ENCODE results near the gene TFF1.

TFF1 gene

GRCh38 chr21:42317826-42318746, 48.2 kb downstream of the TFF1 start:
- no peak for DNase-seq (ENCODE audit: low read depth in 2 of 2)

- no peak for DNase-seq (ENCODE audit: low read depth in 2 of 2)
These were observed 49.0 kb downstream of the TFF1 start for GRCh38 chr21:42317341-42317741.

- DNase-seq (ENCODE audit: low read depth in 2 of 2): no peak
These were observed 49.4 kb downstream of the TFF1 start for GRCh38 chr21:42316891-42317290.

GRCh38 chr21:42315296-42315891, 50.9 kb downstream of the TFF1 start, which contains the start of gene TFF3:
TFF3 (minus strand) TSS chr21:42315409; CDS start chr21:42315374, 35 bp downstream.
- DNase-seq (ENCODE audit: low read depth in 2 of 2): no peak

- DNase-seq (ENCODE audit: low read depth in 2 of 2): no peak
These were observed 51.6 kb downstream of the TFF1 start for GRCh38 chr21:42314616-42315295.

GRCh38 chr21:42313501-42313969, 52.8 kb downstream of the TFF1 start:
- no peak for DNase-seq (ENCODE audit: low read depth in 2 of 2)

- DNase-seq (ENCODE audit: low read depth in 2 of 2): no peak
These were observed 53.7 kb downstream of the TFF1 start for GRCh38 chr21:42312626-42313104.
